ENCODE results near the gene UNC5B.
A peak's percentile ranks its signal among the peaks of the same experiment; 100 is the strongest.

The UNC5B gene

GRCh38 chr10:71344154-71344925 is 132.0 kb downstream of the UNC5B start:
- no peak for DNase-seq (ENCODE audit: low read depth)

- DNase-seq (ENCODE audit: low read depth) = no peak
These were observed 132.7 kb downstream of the UNC5B start for GRCh38 chr10:71344993-71345480.

GRCh38 chr10:71345694-71346093 is 133.3 kb downstream of the UNC5B start:
- no peak for DNase-seq (ENCODE audit: low read depth)

- DNase-seq (ENCODE audit: low read depth) = no peak
These were observed 134.4 kb downstream of the UNC5B start for GRCh38 chr10:71346731-71347130.

GRCh38 chr10:71347587-71348395 is 135.4 kb downstream of the UNC5B start:
- no peak for DNase-seq (ENCODE audit: low read depth)

- no peak for DNase-seq (ENCODE audit: low read depth)
These were observed 136.5 kb downstream of the UNC5B start for GRCh38 chr10:71348850-71349249.

GRCh38 chr10:71349406-71349805 is 137.0 kb downstream of the UNC5B start:
- peak; percentile 29 for DNase-seq (ENCODE audit: low read depth)

GRCh38 chr10:71351087-71351486 is 138.7 kb downstream of the UNC5B start:
- DNase-seq (ENCODE audit: low read depth) = no peak

- no peak for DNase-seq (ENCODE audit: low read depth)
These were observed 139.4 kb downstream of the UNC5B start for GRCh38 chr10:71351628-71352319.

Measured in amniotic epithelial cell (primary cell).